AML-193 (cell line): ENCODE measurements around the gene OLFM2.
A peak's percentile ranks its signal among the peaks of the same experiment; 100 is the strongest.
"Not testable (repeated sequence)": the region's sequence is repeated elsewhere in the genome, so short reads cannot be mapped to it uniquely, and the experiment has no call there.

Experiments used
- DNase-seq, 2 experiments: peaks; one replicate each; lab custom pipeline; 2025; lab: John Stamatoyannopoulos, UW

OLFM2 gene

GRCh38 chr19:9941671-9942070 is 5.4 kb upstream of the OLFM2 start:
- no peak for DNase-seq

- DNase-seq = no peak
Measured at GRCh38 chr19:9941231-9941630, 4.9 kb upstream of the OLFM2 start.

GRCh38 chr19:9940778-9941177 is 4.5 kb upstream of the OLFM2 start:
- DNase-seq = no peak

- no peak for DNase-seq
Measured at GRCh38 chr19:9939301-9939913, 3.1 kb upstream of the OLFM2 start.

- no peak for DNase-seq
Measured at GRCh38 chr19:9937001-9937411, 691 bp upstream of the OLFM2 start.

GRCh38 chr19:9935506-9936325 is 599 bp downstream of the OLFM2 start:
- DNase-seq = no peak

GRCh38 chr19:9934132-9934950 is 2.0 kb downstream of the OLFM2 start:
- peak; percentile 1 to 5 for DNase-seq

GRCh38 chr19:9932835-9933234 is 3.5 kb downstream of the OLFM2 start:
- no peak for DNase-seq

- no peak for DNase-seq
Measured at GRCh38 chr19:9931629-9932028, 4.7 kb downstream of the OLFM2 start.

GRCh38 chr19:9923440-9923839 is 12.9 kb downstream of the OLFM2 start:
- no peak for DNase-seq

GRCh38 chr19:9922782-9923379 is 13.4 kb downstream of the OLFM2 start:
- DNase-seq = not testable (repeated sequence)

- peak in 1 of 2 experiments; percentile 19 for DNase-seq
Measured at GRCh38 chr19:9917321-9917720, 19.0 kb downstream of the OLFM2 start.

GRCh38 chr19:9916719-9917118 is 19.6 kb downstream of the OLFM2 start:
- DNase-seq = no peak

- peak; percentile 71 to 77 for DNase-seq
Measured at GRCh38 chr19:9914315-9915207, 21.8 kb downstream of the OLFM2 start.

- no peak for DNase-seq
Measured at GRCh38 chr19:9914001-9914314, 22.4 kb downstream of the OLFM2 start.

GRCh38 chr19:9913237-9914000 is 22.9 kb downstream of the OLFM2 start:
- no peak for DNase-seq

GRCh38 chr19:9912551-9913236 is 23.6 kb downstream of the OLFM2 start:
- DNase-seq = no peak

GRCh38 chr19:9911524-9912185 is 24.7 kb downstream of the OLFM2 start:
- no peak for DNase-seq

- no peak for DNase-seq
Measured at GRCh38 chr19:9910625-9911024, 25.7 kb downstream of the OLFM2 start.

- no peak for DNase-seq
Measured at GRCh38 chr19:9909251-9909650, 27.1 kb downstream of the OLFM2 start.
